GM18873 (cell line): ENCODE data around the gene MAP3K19.
"Not testable (repeated sequence)": the region's sequence is repeated elsewhere in the genome, so short reads cannot be mapped to it uniquely, and the experiment has no call there.

Source experiments
- ATAC-seq: cut with Tn5 transposase; IDR thresholded peaks from one replicate; pipeline ENCODE4 v1.9.1; 2021; ENCODE audit warnings: mild to moderate bottlenecking, moderate library complexity, moderate number of reproducible peaks; ENCODE audit not compliant: unreplicated experiment, low FRiP score

MAP3K19 gene

DNA sequence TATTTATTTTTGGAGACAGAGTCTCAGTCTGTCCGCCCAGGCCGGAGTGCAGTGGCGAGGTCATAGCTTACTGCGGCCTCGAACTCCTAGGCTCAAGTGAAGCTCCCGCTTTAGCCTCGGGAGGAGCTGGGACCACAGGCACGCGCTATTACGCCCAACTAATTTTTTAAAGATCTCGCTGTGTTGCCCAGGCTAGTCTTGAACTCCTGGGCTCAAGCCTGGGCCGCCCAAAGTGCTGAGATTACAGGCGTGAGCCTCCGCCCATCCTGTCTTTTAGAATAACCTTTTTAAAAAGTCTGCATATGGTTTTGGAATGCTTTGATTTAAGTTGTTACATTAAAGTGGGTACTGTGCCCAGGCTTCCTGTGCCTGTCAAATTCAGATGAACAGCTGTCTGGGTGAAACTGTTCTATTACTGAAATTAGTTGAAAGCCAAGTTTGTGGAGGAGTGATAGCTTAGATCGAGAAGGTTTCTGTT is 5.8 kb upstream of the MAP3K19 start:
- ATAC-seq = peak; percentile 59

DNA sequence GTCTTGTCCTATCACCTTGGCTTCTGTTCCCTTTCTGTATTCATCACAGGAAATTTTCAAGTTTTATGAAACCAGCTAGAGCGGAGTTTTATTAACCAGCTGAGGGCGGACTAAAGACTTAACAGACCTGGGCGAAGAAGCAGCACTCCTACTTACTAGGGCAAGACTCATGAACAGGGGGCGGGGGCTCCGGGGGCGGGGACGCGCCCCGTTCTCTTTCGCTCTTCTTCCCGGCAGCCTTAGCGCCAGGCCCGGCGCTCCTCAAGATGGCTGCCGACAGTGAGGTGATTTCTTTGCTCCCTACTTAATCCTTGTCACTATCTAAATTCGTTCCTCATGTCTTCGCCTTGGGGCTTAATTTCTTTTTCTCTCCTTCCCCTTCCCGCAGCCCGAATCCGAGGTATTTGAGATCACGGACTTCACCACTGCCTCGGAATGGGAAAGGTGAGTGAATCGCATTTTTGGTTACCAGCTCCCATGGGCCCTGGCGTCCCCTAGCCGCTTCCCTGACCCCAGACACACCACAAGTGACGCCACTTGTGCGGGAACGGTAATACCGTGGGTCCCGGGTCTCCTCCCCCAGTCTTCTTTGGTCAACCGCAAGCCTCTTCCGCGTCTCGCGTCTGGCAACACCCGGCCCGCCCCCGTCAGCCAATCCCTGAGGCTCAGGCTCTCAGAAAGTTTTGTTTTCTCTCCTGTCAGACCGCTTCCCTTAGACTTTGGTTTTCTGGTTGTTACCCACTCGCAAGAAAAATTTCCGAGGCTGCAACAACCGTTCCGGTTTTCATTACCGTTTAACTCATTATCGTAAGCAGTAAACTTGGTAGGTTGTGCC is 5.0 kb upstream of the MAP3K19 start, which contains the start of gene RAB3GAP1:
RAB3GAP1 (plus strand) TSS at position 251 of the 835 bp plus-strand sequence; CDS start at position 267, 16 bp downstream.
- ATAC-seq = peak; percentile 58

- no peak for ATAC-seq
Measured at GRCh38 chr2:135050684-135051083, 3.4 kb upstream of the MAP3K19 start.

GRCh38 chr2:135050132-135050531 is 2.9 kb upstream of the MAP3K19 start:
- ATAC-seq = no peak

- ATAC-seq = no peak
Measured at GRCh38 chr2:135048122-135048521, 875 bp upstream of the MAP3K19 start.

DNA sequence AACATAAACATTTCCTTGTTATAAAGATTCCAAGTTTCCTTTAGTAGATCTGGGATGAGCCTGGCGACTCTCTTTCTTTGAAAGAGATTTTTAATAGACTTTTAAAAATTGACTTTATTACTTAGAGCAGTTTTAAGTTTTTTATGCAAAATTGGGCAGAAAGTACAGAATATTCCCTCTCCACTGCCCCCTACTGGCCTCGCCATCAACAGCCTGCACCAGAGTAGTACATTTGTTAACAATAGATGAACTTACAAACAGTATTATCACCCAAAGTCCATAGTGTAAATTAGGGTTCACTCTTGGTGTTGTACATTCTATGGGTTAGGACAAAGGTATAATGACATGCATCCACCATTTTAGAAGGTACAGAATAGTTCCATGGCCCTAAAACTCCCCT is 3.9 kb downstream of the MAP3K19 start:
- no peak for ATAC-seq

DNA sequence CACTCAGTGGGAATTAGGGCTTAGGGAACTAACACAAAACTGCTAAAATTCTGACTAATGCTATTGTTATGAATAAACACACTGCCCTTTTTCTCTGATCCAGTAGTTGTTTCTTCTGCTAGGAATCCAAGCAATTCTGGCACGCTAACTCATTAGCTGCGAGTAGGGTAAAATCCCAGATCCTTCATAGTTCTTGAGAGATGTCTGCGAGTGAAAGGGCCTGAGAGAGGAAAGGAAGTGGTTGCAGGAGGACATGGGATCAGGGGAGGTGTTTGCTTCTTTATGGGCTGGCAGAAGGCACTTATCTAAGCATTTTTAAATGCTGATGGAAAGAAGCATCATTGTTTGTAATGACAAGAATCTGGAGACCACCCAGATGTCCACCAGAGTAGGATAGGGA is 9.4 kb downstream of the MAP3K19 start:
- no peak for ATAC-seq

GRCh38 chr2:135033216-135033615 is 14.0 kb downstream of the MAP3K19 start:
- ATAC-seq = not testable (repeated sequence)

DNA sequence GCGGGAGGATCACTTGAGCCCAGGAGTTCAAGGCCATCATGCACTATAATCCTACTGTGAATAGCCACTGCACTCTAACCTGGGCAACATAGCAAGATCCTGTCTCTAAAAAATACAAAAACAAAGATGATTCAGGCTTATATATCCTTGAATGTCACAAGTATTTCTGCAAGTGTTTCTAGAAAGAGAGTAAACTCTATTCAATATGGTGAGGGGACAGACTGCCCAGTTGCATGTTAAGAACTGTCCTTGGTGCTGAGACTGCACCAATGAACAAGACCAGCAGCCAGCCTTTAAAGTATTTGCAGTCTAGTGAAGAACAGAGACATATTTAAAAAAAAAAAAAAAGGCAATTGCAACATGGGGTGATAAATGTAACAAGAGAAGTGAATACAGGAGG is 16.4 kb downstream of the MAP3K19 start:
- no peak for ATAC-seq

GRCh38 chr2:135029481-135030134 is 17.6 kb downstream of the MAP3K19 start:
- ATAC-seq = no peak

GRCh38 chr2:135023886-135024485 is 23.3 kb downstream of the MAP3K19 start:
- no peak for ATAC-seq

GRCh38 chr2:135022952-135023880 is 24.0 kb downstream of the MAP3K19 start:
- ATAC-seq = no peak

GRCh38 chr2:135021618-135022017 is 25.6 kb downstream of the MAP3K19 start:
- no peak for ATAC-seq

DNA sequence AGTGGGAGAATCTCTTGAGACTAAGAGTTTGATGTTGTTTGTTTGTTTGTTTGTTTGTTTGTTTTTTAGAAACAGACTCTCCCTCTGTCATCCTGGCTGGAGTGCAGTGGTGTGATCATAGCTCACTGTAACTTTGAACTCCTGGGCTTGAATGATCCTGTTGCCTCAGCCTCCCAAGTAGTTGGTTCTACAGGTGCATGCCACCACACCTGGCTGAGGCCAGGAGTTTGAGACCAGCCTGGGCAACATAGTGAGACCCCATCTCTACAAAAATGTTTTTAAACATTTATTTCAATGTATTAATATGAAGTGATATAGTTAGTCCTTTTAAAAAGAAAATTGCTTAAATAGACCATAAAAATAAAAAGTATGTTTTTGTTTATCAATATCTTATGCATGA is 35.6 kb downstream of the MAP3K19 start:
- ATAC-seq = no peak

GRCh38 chr2:135010200-135010942 is 36.9 kb downstream of the MAP3K19 start:
- ATAC-seq = no peak

GRCh38 chr2:135009339-135009738 is 37.9 kb downstream of the MAP3K19 start:
- no peak for ATAC-seq

- ATAC-seq = no peak
Measured at GRCh38 chr2:135005753-135006152, 41.5 kb downstream of the MAP3K19 start.

- peak; percentile 60 for ATAC-seq
Measured at GRCh38 chr2:135004005-135004746, 43.1 kb downstream of the MAP3K19 start.

- no peak for ATAC-seq
Measured at GRCh38 chr2:135002836-135003235, 44.4 kb downstream of the MAP3K19 start.
